Measurements from ENCODE around the gene KLHL18.
"Not testable (repeated sequence)": the region's sequence is repeated elsewhere in the genome, so short reads cannot be mapped to it uniquely, and the experiment has no call there.

Gene KLHL18

GRCh38 chr3:47282424-47283192 lies at the start of gene KLHL18, which contains the start of gene KIF9:
KLHL18 (plus strand) TSS chr3:47282944; CDS start chr3:47282966, 22 bp downstream.
KIF9 (minus strand) TSS chr3:47282799; CDS start chr3:47277374, 5,425 bp downstream.
- peak; percentile 67 for DNase-seq

GRCh38 chr3:47238017-47238416 lies 44.7 kb upstream of the KLHL18 start:
- no peak for DNase-seq

GRCh38 chr3:47239929-47240328 lies 42.8 kb upstream of the KLHL18 start:
- DNase-seq, result no peak

- DNase-seq, result no peak
These were observed 39.2 kb upstream of the KLHL18 start for GRCh38 chr3:47243419-47244147.

GRCh38 chr3:47244531-47245100 lies 38.1 kb upstream of the KLHL18 start:
- no peak for DNase-seq

- DNase-seq, result no peak
These were observed 37.5 kb upstream of the KLHL18 start for GRCh38 chr3:47245271-47245670.

- no peak for DNase-seq
These were observed 35.3 kb upstream of the KLHL18 start for GRCh38 chr3:47247131-47248064.

- no peak for DNase-seq
These were observed 32.3 kb upstream of the KLHL18 start for GRCh38 chr3:47250309-47251060.

GRCh38 chr3:47251085-47251484 lies 31.7 kb upstream of the KLHL18 start:
- DNase-seq, result not testable (repeated sequence)

GRCh38 chr3:47251689-47252088 lies 31.1 kb upstream of the KLHL18 start:
- no peak for DNase-seq

GRCh38 chr3:47256331-47256730 lies 26.4 kb upstream of the KLHL18 start:
- DNase-seq, result not testable (repeated sequence)

GRCh38 chr3:47259114-47259513 lies 23.6 kb upstream of the KLHL18 start:
- no peak for DNase-seq

- DNase-seq, result no peak
These were observed 22.1 kb upstream of the KLHL18 start for GRCh38 chr3:47260605-47261004.

- DNase-seq, result no peak
These were observed 21.4 kb upstream of the KLHL18 start for GRCh38 chr3:47261301-47261700.

GRCh38 chr3:47265008-47265407 lies 17.7 kb upstream of the KLHL18 start:
- DNase-seq, result no peak

- no peak for DNase-seq
These were observed 16.9 kb upstream of the KLHL18 start for GRCh38 chr3:47265725-47266428.

GRCh38 chr3:47266709-47267489 lies 15.8 kb upstream of the KLHL18 start:
- DNase-seq, result no peak

GRCh38 chr3:47267490-47267824 lies 15.3 kb upstream of the KLHL18 start:
- DNase-seq, result no peak

GRCh38 chr3:47270526-47270925 lies 12.2 kb upstream of the KLHL18 start:
- no peak for DNase-seq

- no peak for DNase-seq
These were observed 9.2 kb upstream of the KLHL18 start for GRCh38 chr3:47273564-47273963.

GRCh38 chr3:47274652-47275051 lies 8.1 kb upstream of the KLHL18 start:
- DNase-seq, result no peak
